Fibroblast of the aortic adventitia (primary cell): ENCODE data around the gene MIA2. TPM values are rescaled to one million over a fixed set of nuclear protein-coding genes. Genes with fewer than 3 reads are reported as not detected.
A peak's percentile ranks its signal among the peaks of the same experiment; 100 is the strongest.
"Not testable (repeated sequence)": the region's sequence is repeated elsewhere in the genome, so short reads cannot be mapped to it uniquely, and the experiment has no call there.

Experiments
- DNase-seq: peaks from one replicate; pipeline ENCODE4 v3.0.0-alpha.2; 2010; ENCODE audit warnings: low read depth
- H3K4me3 ChIP-seq: 2 replicates; pipeline ENCODE4 v1.5.1; 2011; ENCODE audit warnings: low read depth, mild to moderate bottlenecking, control low read depth, low read length, moderate library complexity
- total RNA-seq: library from RNA; depleted of rRNA; stranded (reverse); fragments of >200 nt; gene quantifications from 2 replicates; pipeline ENCODE4 v1.2.3, GENCODE V29; 2012; ENCODE audit warnings: low replicate concordance
- TF ChIP-seq, protein P1 (sequence below): IDR thresholded peaks from 2 replicates; pipeline ENCODE4 v1.5.1; 2011; ENCODE audit warnings: mild to moderate bottlenecking, low read length, control low read depth, inconsistent platforms; ENCODE audit not compliant: insufficient read depth

The MIA2 gene, protein sequence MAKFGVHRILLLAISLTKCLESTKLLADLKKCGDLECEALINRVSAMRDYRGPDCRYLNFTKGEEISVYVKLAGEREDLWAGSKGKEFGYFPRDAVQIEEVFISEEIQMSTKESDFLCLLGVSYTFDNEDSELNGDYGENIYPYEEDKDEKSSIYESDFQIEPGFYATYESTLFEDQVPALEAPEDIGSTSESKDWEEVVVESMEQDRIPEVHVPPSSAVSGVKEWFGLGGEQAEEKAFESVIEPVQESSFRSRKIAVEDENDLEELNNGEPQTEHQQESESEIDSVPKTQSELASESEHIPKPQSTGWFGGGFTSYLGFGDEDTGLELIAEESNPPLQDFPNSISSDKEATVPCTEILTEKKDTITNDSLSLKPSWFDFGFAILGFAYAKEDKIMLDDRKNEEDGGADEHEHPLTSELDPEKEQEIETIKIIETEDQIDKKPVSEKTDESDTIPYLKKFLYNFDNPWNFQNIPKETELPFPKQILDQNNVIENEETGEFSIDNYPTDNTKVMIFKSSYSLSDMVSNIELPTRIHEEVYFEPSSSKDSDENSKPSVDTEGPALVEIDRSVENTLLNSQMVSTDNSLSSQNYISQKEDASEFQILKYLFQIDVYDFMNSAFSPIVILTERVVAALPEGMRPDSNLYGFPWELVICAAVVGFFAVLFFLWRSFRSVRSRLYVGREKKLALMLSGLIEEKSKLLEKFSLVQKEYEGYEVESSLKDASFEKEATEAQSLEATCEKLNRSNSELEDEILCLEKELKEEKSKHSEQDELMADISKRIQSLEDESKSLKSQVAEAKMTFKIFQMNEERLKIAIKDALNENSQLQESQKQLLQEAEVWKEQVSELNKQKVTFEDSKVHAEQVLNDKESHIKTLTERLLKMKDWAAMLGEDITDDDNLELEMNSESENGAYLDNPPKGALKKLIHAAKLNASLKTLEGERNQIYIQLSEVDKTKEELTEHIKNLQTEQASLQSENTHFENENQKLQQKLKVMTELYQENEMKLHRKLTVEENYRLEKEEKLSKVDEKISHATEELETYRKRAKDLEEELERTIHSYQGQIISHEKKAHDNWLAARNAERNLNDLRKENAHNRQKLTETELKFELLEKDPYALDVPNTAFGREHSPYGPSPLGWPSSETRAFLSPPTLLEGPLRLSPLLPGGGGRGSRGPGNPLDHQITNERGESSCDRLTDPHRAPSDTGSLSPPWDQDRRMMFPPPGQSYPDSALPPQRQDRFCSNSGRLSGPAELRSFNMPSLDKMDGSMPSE (N-terminal part only)
- 20.4 and 121 TPM in 2 replicates for total RNA-seq

DNA sequence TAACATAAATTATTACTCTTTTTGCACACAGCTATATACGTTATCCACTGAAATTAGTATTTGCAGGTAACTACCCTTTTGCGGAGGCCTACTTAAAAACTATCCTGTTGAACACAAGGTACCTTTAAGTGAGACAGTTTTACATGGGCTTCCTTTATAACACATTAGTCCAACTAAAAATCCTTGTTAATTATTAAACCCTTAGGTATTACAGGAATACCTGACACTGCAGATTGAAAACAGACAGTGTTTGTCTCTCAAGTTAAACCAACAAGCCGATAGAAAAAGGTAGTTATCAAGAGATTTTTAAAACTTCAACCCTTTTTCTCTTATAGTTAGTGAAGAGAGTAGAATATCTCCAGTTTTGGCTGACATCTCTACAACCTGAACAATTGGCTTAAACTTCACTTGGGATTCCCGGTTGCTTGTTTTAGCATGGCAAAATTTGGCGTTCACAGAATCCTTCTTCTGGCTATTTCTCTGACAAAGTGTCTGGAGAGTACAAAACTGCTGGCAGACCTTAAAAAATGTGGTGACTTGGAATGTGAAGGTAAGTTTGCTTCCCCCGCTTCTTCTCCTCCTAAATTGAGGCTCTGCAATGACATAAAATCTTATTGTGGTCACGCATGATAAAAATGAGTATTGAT lies at the start of gene MIA2:
Gene MIA2, plus strand, starts transcription at position 236 of the 647 bp plus-strand sequence. Its CDS starts 200 bp downstream, at position 436.
- no peak within 1 kb of the TSS for H3K4me3 ChIP-seq

DNA sequence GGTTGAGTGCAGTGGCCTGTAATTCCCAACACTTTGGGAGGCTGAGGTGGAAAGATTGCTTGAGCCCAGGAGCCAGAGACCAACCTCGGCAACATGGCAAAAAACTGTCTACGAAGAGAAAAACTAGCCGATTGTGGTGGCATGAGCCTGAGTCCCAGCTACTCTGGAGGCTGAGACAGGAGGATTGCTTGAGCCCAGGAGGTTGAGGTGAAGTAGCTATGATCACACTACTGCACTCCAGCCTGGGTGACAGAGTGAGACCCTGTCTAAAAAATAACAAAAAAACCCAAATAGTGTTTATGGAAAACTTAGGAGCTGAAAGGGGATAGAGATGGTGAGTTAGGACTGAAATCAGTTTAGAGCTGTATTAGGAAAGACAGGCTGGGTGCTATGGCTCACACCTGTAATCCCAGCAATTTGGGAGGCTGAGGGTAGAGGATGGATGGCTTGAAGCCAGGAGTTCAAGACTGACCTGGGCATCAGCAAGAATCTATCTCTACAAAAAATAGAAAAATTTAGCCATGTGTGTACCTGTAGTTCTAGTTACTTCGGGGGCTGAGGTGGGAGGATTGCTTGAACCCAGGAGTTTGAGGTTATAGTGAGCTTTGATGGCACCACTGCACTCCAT lies 49.0 kb upstream of the MIA2 start:
- TF ChIP-seq, protein P1, sequence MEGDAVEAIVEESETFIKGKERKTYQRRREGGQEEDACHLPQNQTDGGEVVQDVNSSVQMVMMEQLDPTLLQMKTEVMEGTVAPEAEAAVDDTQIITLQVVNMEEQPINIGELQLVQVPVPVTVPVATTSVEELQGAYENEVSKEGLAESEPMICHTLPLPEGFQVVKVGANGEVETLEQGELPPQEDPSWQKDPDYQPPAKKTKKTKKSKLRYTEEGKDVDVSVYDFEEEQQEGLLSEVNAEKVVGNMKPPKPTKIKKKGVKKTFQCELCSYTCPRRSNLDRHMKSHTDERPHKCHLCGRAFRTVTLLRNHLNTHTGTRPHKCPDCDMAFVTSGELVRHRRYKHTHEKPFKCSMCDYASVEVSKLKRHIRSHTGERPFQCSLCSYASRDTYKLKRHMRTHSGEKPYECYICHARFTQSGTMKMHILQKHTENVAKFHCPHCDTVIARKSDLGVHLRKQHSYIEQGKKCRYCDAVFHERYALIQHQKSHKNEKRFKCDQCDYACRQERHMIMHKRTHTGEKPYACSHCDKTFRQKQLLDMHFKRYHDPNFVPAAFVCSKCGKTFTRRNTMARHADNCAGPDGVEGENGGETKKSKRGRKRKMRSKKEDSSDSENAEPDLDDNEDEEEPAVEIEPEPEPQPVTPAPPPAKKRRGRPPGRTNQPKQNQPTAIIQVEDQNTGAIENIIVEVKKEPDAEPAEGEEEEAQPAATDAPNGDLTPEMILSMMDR: no peak
- no peak overlapping the region for H3K4me3 ChIP-seq
- DNase-seq: no peak

More for the DNA sequence above, at the start of gene MIA2:
- TF ChIP-seq, protein P1: no peak
- DNase-seq: peak; percentile 62

DNA sequence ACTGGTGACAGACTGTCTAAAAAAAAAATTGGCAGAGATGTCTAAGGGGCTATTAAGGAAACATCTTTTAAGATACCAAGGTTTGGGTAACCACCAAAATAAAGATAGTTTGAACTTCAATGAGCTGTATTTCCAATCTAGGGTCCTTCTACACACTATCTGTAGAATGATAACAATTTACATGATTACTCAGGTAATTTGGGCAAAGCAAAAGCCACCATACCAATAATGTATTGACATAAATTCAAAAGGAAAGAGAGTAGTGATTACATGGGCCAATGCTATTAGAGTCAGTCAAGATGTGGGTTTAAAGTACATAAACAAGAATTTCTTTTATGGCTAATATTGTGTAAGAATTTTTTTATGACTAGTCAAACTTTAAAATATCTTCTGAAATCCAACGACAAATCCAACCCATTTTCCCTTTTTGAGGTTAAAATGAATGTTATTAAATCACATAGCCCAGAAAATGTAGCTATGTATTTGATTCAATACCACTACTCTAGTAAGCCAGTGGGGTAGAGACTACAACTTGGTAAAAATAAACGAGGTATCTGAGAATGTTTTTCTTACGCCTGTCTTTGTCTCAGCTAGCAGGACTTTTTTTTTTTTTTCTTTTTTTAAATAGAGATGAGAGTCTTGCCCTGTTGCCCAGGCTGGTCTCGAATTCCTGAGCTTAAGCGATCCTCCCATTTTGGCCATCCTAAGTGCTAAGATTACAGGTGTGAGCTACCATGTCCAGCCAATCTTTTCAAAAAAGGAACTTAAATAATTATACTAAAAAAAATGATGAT lies 48.3 kb upstream of the MIA2 start:
- DNase-seq: no peak
- TF ChIP-seq, protein P1: no peak
- no peak overlapping the region for H3K4me3 ChIP-seq

DNA sequence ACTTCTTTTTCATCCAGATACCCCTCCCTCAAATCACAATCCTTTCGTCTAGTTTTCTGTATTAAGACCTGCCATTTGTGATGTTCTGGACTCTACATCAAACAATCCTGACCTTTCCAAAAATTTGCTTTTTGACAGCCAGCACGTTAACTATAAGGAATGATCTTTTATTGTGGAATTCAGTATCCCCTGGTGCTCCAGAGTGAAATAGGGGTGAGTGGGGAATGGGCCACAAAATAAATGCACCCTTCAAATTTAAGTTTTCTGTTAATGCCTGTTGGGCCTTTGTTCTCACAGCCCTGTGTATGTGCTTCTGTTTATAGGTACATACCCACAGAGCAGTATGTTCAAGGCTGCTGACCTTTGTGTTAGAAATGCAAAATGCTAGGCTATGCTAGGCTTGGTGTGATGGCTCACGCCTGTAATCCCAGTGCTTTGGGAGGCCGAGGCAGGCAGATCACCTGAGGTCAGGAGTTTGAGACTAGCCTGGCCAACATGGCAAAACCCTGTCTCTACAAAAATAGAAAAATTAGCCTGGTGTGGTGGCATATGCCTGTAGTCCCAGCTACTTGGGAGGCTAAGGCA lies 46.7 kb upstream of the MIA2 start:
- DNase-seq: no peak
- H3K4me3 ChIP-seq: no peak overlapping the region
- TF ChIP-seq, protein P1: no peak

DNA sequence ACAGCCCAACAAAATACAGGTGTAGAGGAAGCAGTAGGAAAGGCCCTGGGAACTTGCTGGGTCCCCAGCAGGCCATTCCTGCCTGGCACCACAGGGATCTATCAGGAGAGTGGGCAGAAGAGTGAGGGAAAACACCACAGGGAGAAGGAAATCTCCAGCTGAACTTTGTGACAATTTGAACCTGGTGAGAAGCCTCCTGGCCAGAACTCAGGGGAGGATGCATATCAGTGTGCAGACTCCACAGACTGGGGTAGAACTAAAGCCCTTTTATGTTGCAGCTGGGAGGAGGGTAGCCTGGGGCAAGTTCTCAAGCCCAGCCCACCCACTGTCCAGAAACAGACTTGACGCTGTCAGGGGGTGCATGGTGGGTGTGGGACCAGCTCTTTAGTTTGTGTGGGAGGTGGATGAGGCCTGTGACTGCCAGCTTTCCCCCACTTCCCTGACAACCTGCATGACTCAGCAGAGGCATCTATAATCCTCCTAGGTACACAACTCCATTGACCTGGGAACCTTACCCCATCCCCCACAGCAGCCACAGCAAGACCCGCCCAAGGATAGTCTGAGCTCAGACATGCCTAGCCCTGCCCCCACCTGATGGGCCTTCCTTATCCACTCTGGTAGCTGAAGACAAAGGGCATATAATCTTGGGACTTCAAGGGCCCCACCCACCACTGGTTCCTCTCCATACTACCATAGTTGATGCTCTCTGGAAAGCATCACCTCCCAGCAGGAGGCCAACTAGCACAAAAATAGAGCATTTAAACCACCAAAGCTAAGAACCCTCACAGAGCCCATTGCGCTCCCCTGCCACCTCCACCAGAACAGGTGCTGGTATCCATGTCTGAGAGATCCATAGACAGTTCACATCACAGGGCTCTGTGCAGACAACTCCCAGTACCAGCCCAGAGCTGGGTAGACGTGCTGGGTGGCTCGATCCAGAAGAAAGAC lies 29.8 kb upstream of the MIA2 start:
- H3K4me3 ChIP-seq: no peak overlapping the region
- no peak for DNase-seq
- TF ChIP-seq, protein P1: no peak

DNA sequence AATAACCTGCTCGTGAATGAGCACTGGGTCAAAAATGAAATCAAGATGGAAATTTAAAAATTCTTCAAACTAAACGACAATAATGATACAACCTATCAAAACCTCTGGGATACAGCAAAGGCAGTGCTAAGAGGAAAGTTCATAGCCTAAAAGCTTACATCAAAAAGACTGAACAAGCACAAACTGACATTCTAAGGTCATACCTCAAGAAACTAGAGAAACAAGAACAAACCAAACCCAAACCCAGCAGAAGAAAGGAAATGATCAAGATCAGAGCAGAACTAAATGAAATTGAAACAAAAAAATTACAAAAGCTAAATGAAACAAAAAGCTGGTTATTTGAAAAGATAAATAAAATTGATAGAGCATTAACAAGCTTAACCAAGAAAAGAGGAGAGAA lies 26.3 kb upstream of the MIA2 start:
- not testable (repeated sequence) for DNase-seq, H3K4me3 ChIP-seq
